Fibroblast of skin of scalp (primary cell): ENCODE results near the gene KCNC2. TPM values are rescaled to one million over a fixed set of nuclear protein-coding genes. Genes with fewer than 3 reads are reported as not detected.
"Not testable (repeated sequence)": the region's sequence is repeated elsewhere in the genome, so short reads cannot be mapped to it uniquely, and the experiment has no call there.

ENCODE experiments used
- DNase-seq: peaks from one replicate; pipeline ENCODE4 v3.0.0-alpha.2; 2013
- polyA plus RNA-seq, 2 experiments: library from polyadenylated mRNA; unstranded; fragments of 120-200 nt; gene quantifications; one replicate each; pipeline ENCODE4 v1.2.1, GENCODE V29; 2013; ENCODE audit not compliant: insufficient read length in 2 of 2

The KCNC2 gene
- polyA plus RNA-seq (2013, experiment 1 of 2; ENCODE audit: insufficient read length), result not detected
- polyA plus RNA-seq (2013, experiment 2 of 2; ENCODE audit: insufficient read length), result not detected

- no peak for DNase-seq
These were observed at the start of gene KCNC2 for GRCh38 chr12:75209812-75210138. Gene KCNC2 (minus strand): TSS chr12:75209839.

- DNase-seq, result no peak
These were observed 49.5 kb upstream of the KCNC2 start for GRCh38 chr12:75259143-75259542.

GRCh38 chr12:75257510-75257909 is 47.9 kb upstream of the KCNC2 start:
- no peak for DNase-seq

GRCh38 chr12:75245108-75245507 is 35.5 kb upstream of the KCNC2 start:
- DNase-seq, result no peak

GRCh38 chr12:75239987-75240386 is 30.3 kb upstream of the KCNC2 start:
- no peak for DNase-seq

- no peak for DNase-seq
These were observed 26.6 kb upstream of the KCNC2 start for GRCh38 chr12:75236206-75236605.

GRCh38 chr12:75227132-75227531 is 17.5 kb upstream of the KCNC2 start:
- DNase-seq, result no peak

GRCh38 chr12:75212072-75212471 is 2.4 kb upstream of the KCNC2 start:
- DNase-seq, result no peak

- peak; percentile 36 for DNase-seq
These were observed 505 bp downstream of the KCNC2 start for GRCh38 chr12:75208856-75209811.

GRCh38 chr12:75207338-75208083 is 2.1 kb downstream of the KCNC2 start:
- no peak for DNase-seq

GRCh38 chr12:75205558-75205957 is 4.1 kb downstream of the KCNC2 start:
- no peak for DNase-seq

- DNase-seq, result no peak
These were observed 12.8 kb downstream of the KCNC2 start for GRCh38 chr12:75196865-75197264.

- no peak for DNase-seq
These were observed 13.2 kb downstream of the KCNC2 start for GRCh38 chr12:75196408-75196807.

GRCh38 chr12:75194250-75194649 is 15.4 kb downstream of the KCNC2 start:
- no peak for DNase-seq

- DNase-seq, result no peak
These were observed 17.4 kb downstream of the KCNC2 start for GRCh38 chr12:75192196-75192595.

- no peak for DNase-seq
These were observed 18.8 kb downstream of the KCNC2 start for GRCh38 chr12:75190846-75191245.

- DNase-seq, result not testable (repeated sequence)
These were observed 23.8 kb downstream of the KCNC2 start for GRCh38 chr12:75185881-75186280.

- no peak for DNase-seq
These were observed 25.1 kb downstream of the KCNC2 start for GRCh38 chr12:75184516-75184915.

- no peak for DNase-seq
These were observed 25.7 kb downstream of the KCNC2 start for GRCh38 chr12:75183967-75184366.

- DNase-seq, result peak; percentile 79
These were observed 31.6 kb downstream of the KCNC2 start for GRCh38 chr12:75177997-75178396.

GRCh38 chr12:75172611-75173010 is 37.0 kb downstream of the KCNC2 start:
- no peak for DNase-seq

GRCh38 chr12:75170640-75171185 is 38.9 kb downstream of the KCNC2 start:
- DNase-seq, result no peak

- no peak for DNase-seq
These were observed 46.8 kb downstream of the KCNC2 start for GRCh38 chr12:75162845-75163244.
